Measurements from ENCODE around the gene OGFRL1. TPM values are rescaled to one million over a fixed set of nuclear protein-coding genes. Genes with fewer than 3 reads are reported as not detected.

OGFRL1 gene
- total and polyA plus RNA-seq, 4 donors = 6.8 to 29.9 (median 17.7) TPM

GRCh38 chr6:71317441-71317840, 28.8 kb downstream of the OGFRL1 start:
- Histone ChIP-seq H3K27ac (ENCODE audit: low read depth in 1 of 2, low read length in 2 of 2) (no peak overlapping the region), H3K36me3 (ENCODE audit: control insufficient read depth in 1 of 2, insufficient read depth in 2 of 2, low read length in 1 of 2) (no peaks in the 10 kb centered on the region), H3K4me1 (ENCODE audit: control insufficient read depth in 1 of 2, insufficient read depth in 2 of 2, low read length in 2 of 2) (peaks cover 0 to 5% of the 10 kb centered on the region in 2 donors), H3K4me3 (ENCODE audit: low read length in 2 of 2) (no peak overlapping the region), H3K9me3 (ENCODE audit: control insufficient read depth, low read length) (no peaks in the 10 kb centered on the region), H3K27me3 (ENCODE audit: control insufficient read depth in 1 of 2, insufficient read depth in 2 of 2, low read length in 1 of 2) (no peaks in the 10 kb centered on the region)
- intact Hi-C loops (cut with DNase I) = no loop called here
- DNase-seq (no peak), ATAC-seq (ENCODE audit: low FRiP score) (no peak)

DNA sequence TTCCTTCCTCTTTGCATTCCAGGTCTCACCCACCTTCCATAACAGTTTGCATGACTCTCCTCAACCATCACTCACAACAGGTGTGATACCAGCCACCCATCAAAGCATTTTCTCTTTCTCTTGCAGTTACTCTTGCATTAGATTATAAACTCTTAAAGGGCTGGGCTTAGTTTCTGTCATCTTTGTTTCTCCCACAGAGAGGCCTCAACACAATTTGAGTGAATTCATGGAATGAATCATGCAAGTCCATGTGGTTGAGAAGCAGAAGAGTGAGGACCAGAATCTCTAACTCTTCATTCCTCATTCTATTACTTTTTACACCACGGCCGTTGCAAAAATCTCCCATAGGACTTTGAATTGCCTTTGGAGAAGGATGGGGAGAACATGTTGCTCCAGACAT, 31.4 kb downstream of the OGFRL1 start:
- DNase-seq (no peak), ATAC-seq (ENCODE audit: low FRiP score) (no peak)
- H3K27me3 ChIP-seq (ENCODE audit: control insufficient read depth in 1 of 2, insufficient read depth in 2 of 2, low read length in 1 of 2) = no peaks in the 10 kb centered on the region
- no peak overlapping the region for H3K27ac ChIP-seq (ENCODE audit: low read depth in 1 of 2, low read length in 2 of 2)
- H3K9me3 ChIP-seq (ENCODE audit: control insufficient read depth, low read length) = no peaks in the 10 kb centered on the region
- H3K4me3 ChIP-seq (ENCODE audit: low read length in 2 of 2) = no peak overlapping the region
- 67 to 76% methylated on average over 2 of the region's 2 CpGs for WGBS, 2 donors
- intact Hi-C loops (cut with DNase I) = no loop called here
- H3K4me1 ChIP-seq (ENCODE audit: control insufficient read depth in 1 of 2, insufficient read depth in 2 of 2, low read length in 2 of 2) = peaks cover 0 to 5% of the 10 kb centered on the region in 2 donors
- H3K36me3 ChIP-seq (ENCODE audit: control insufficient read depth in 1 of 2, insufficient read depth in 2 of 2, low read length in 1 of 2) = no peaks in the 10 kb centered on the region

DNA sequence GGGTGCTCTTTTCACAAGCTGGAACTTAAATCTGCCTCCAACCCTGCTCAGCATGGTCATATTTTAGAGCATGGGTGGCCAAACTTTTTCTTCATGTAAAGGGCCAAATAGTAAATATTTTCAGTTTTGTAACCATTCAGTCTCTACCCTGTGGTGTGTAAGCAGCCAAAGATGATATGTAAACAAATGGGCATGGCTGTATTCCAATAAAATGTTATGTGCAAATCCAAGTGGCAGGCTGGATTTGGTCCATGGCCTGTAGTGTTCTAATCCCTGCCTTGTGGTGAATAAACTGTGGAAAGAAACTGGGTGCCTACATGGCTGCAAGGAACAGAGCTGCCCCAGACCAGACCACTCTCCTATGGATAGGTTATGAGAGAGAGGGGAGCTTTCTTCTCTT, 32.7 kb downstream of the OGFRL1 start:
- Histone ChIP-seq H3K4me3 (ENCODE audit: low read length in 2 of 2) (no peak overlapping the region), H3K36me3 (ENCODE audit: control insufficient read depth in 1 of 2, insufficient read depth in 2 of 2, low read length in 1 of 2) (no peaks in the 10 kb centered on the region), H3K9me3 (ENCODE audit: control insufficient read depth, low read length) (no peaks in the 10 kb centered on the region), H3K27ac (ENCODE audit: low read depth in 1 of 2, low read length in 2 of 2) (no peak overlapping the region), H3K27me3 (ENCODE audit: control insufficient read depth in 1 of 2, insufficient read depth in 2 of 2, low read length in 1 of 2) (no peaks in the 10 kb centered on the region), H3K4me1 (ENCODE audit: control insufficient read depth in 1 of 2, insufficient read depth in 2 of 2, low read length in 2 of 2) (peaks cover 0 to 5% of the 10 kb centered on the region in 2 donors)
- ATAC-seq (ENCODE audit: low FRiP score) (no peak), DNase-seq (no peak)
- intact Hi-C loops (cut with DNase I) = no loop called here

- Histone ChIP-seq H3K36me3 (ENCODE audit: control insufficient read depth in 1 of 2, insufficient read depth in 2 of 2, low read length in 1 of 2) (no peaks in the 10 kb centered on the region), H3K27ac (ENCODE audit: low read depth in 1 of 2, low read length in 2 of 2) (no peak overlapping the region), H3K4me1 (ENCODE audit: control insufficient read depth in 1 of 2, insufficient read depth in 2 of 2, low read length in 2 of 2) (peaks cover 0 to 5% of the 10 kb centered on the region in 2 donors), H3K27me3 (ENCODE audit: control insufficient read depth in 1 of 2, insufficient read depth in 2 of 2, low read length in 1 of 2) (no peaks in the 10 kb centered on the region), H3K9me3 (ENCODE audit: control insufficient read depth, low read length) (no peaks in the 10 kb centered on the region), H3K4me3 (ENCODE audit: low read length in 2 of 2) (no peak overlapping the region)
- ATAC-seq (ENCODE audit: low FRiP score) (peak; percentile 26), DNase-seq (peak in 1 of 2 donors; percentile 47)
- intact Hi-C loops (cut with DNase I) = no loop called here
- 71 to 76% methylated on average over 5 of the region's 5 CpGs for WGBS, 2 donors
These were observed 35.7 kb downstream of the OGFRL1 start for GRCh38 chr6:71324194-71324785.

GRCh38 chr6:71326611-71327010, 38.0 kb downstream of the OGFRL1 start:
- no peak overlapping the region for H3K27ac ChIP-seq (ENCODE audit: low read depth in 1 of 2, low read length in 2 of 2)
- no peaks in the 10 kb centered on the region for H3K36me3 ChIP-seq (ENCODE audit: control insufficient read depth in 1 of 2, insufficient read depth in 2 of 2, low read length in 1 of 2)
- peaks cover 0 to 2% of the 10 kb centered on the region in 2 donors for H3K4me1 ChIP-seq (ENCODE audit: control insufficient read depth in 1 of 2, insufficient read depth in 2 of 2, low read length in 2 of 2)
- no peaks in the 10 kb centered on the region for H3K27me3 ChIP-seq (ENCODE audit: control insufficient read depth in 1 of 2, insufficient read depth in 2 of 2, low read length in 1 of 2)
- ATAC-seq (ENCODE audit: low FRiP score) (no peak), DNase-seq (no peak)
- H3K9me3 ChIP-seq (ENCODE audit: control insufficient read depth, low read length) = no peaks in the 10 kb centered on the region
- H3K4me3 ChIP-seq (ENCODE audit: low read length in 2 of 2) = no peak overlapping the region
- intact Hi-C loops (cut with DNase I) = no loop called here

GRCh38 chr6:71330501-71330900, 41.9 kb downstream of the OGFRL1 start:
- ATAC-seq (ENCODE audit: low FRiP score) = no peak
- intact Hi-C loops (cut with DNase I) = no loop called here

DNA sequence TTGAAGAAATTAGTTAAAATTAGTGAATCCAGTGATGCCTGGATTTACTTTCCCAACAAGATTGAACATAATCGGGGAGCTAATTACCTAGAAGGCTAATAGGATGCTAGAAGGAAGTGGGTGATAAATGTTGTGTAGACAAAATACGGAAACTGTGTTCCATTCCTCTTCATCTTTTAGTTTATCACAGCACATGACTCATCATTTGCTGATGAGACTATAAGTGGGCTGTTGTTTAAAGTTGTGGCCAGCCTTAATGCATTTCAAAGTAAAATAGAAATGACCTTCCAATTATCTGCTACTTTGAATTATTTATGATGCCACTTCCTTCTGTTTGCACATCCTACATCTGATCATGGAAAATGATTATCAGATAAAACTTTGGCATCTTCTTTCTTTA, 43.4 kb downstream of the OGFRL1 start:
- Histone ChIP-seq H3K27me3 (ENCODE audit: control insufficient read depth in 1 of 2, insufficient read depth in 2 of 2, low read length in 1 of 2) (no peaks in the 10 kb centered on the region), H3K27ac (ENCODE audit: low read depth in 1 of 2, low read length in 2 of 2) (no peak overlapping the region), H3K9me3 (ENCODE audit: control insufficient read depth, low read length) (no peaks in the 10 kb centered on the region), H3K36me3 (ENCODE audit: control insufficient read depth in 1 of 2, insufficient read depth in 2 of 2, low read length in 1 of 2) (no peaks in the 10 kb centered on the region), H3K4me1 (ENCODE audit: control insufficient read depth in 1 of 2, insufficient read depth in 2 of 2, low read length in 2 of 2) (peaks cover 0 to 3% of the 10 kb centered on the region in 2 donors), H3K4me3 (ENCODE audit: low read length in 2 of 2) (no peak overlapping the region)
- DNase-seq (no peak), ATAC-seq (ENCODE audit: low FRiP score) (no peak)
- intact Hi-C loops (cut with DNase I) = no loop called here
- WGBS, 2 donors = 94 to 95% methylated on average over 2 of the region's 2 CpGs

More at GRCh38 chr6:71330501-71330900, 41.9 kb downstream of the OGFRL1 start:
- 95 to 96% methylated on average over 3 of the region's 3 CpGs for WGBS, 2 donors
- H3K27me3 ChIP-seq (ENCODE audit: control insufficient read depth in 1 of 2, insufficient read depth in 2 of 2, low read length in 1 of 2) = no peaks in the 10 kb centered on the region
- peaks cover 0 to 3% of the 10 kb centered on the region in 2 donors for H3K4me1 ChIP-seq (ENCODE audit: control insufficient read depth in 1 of 2, insufficient read depth in 2 of 2, low read length in 2 of 2)
- no peaks in the 10 kb centered on the region for H3K36me3 ChIP-seq (ENCODE audit: control insufficient read depth in 1 of 2, insufficient read depth in 2 of 2, low read length in 1 of 2)
- no peak overlapping the region for H3K27ac ChIP-seq (ENCODE audit: low read depth in 1 of 2, low read length in 2 of 2)
- no peak for DNase-seq
- no peaks in the 10 kb centered on the region for H3K9me3 ChIP-seq (ENCODE audit: control insufficient read depth, low read length)
- no peak overlapping the region for H3K4me3 ChIP-seq (ENCODE audit: low read length in 2 of 2)

- no peak for DNase-seq
- no peaks in the 10 kb centered on the region for H3K36me3 ChIP-seq (ENCODE audit: control insufficient read depth in 1 of 2, insufficient read depth in 2 of 2, low read length in 1 of 2)
- H3K27ac ChIP-seq (ENCODE audit: low read depth in 1 of 2, low read length in 2 of 2) = no peak overlapping the region
- WGBS, 2 donors = 95 to 98% methylated on average over 1 of the region's 1 CpG
- no peaks in the 10 kb centered on the region for H3K9me3 ChIP-seq (ENCODE audit: control insufficient read depth, low read length)
- H3K4me1 ChIP-seq (ENCODE audit: control insufficient read depth in 1 of 2, insufficient read depth in 2 of 2, low read length in 2 of 2) = peaks cover 0 to 3% of the 10 kb centered on the region in 2 donors
- ATAC-seq (ENCODE audit: low FRiP score) = no peak
- intact Hi-C loops (cut with DNase I) = no loop called here
- H3K4me3 ChIP-seq (ENCODE audit: low read length in 2 of 2) = no peak overlapping the region
- H3K27me3 ChIP-seq (ENCODE audit: control insufficient read depth in 1 of 2, insufficient read depth in 2 of 2, low read length in 1 of 2) = no peaks in the 10 kb centered on the region
These were observed 44.4 kb downstream of the OGFRL1 start for GRCh38 chr6:71333050-71333449.

DNA sequence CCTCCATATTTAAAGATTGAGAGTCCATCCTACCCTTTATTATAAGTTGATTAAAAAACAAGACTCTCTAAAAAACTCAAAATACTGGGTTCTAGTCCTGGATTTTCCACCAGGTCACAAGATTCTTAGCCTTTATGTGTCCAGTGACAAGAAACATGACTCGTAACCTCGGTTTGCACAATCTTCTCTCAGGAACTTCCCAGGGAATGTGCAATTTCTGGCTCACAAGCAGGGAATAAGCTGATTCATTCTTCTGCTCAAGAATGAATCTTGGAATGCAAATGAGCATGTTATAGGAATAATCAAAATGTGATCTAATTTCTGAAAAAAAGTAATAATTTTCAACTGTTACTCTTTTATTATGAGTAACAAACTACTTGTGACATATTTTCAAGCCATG, 45.1 kb downstream of the OGFRL1 start:
- intact Hi-C loops (cut with DNase I) = no loop called here
- Histone ChIP-seq H3K36me3 (ENCODE audit: control insufficient read depth in 1 of 2, insufficient read depth in 2 of 2, low read length in 1 of 2) (no peaks in the 10 kb centered on the region), H3K27me3 (ENCODE audit: control insufficient read depth in 1 of 2, insufficient read depth in 2 of 2, low read length in 1 of 2) (no peaks in the 10 kb centered on the region), H3K27ac (ENCODE audit: low read depth in 1 of 2, low read length in 2 of 2) (no peak overlapping the region), H3K4me3 (ENCODE audit: low read length in 2 of 2) (no peak overlapping the region), H3K4me1 (ENCODE audit: control insufficient read depth in 1 of 2, insufficient read depth in 2 of 2, low read length in 2 of 2) (peaks cover 0 to 3% of the 10 kb centered on the region in 2 donors), H3K9me3 (ENCODE audit: control insufficient read depth, low read length) (no peaks in the 10 kb centered on the region)
- 39 to 52% methylated on average over 2 of the region's 2 CpGs for WGBS, 2 donors
- ATAC-seq (ENCODE audit: low FRiP score) (peak; percentile 64), DNase-seq (no peak)

Data from aorta (tissue), 5 donors.